ENCODE measurements around the gene RHBG. TPM values are rescaled to one million over a fixed set of nuclear protein-coding genes. Genes with fewer than 3 reads are reported as not detected.

Gene RHBG
- total and polyA plus RNA-seq, 7 experiments from 2014 or later: not detected

GRCh38 chr1:156391366-156391677, 22.3 kb downstream of the RHBG start:
- no peaks in the 10 kb centered on the region for H3K9me3 Mint-ChIP-seq
- no peak overlapping the region for H3K4me3 ChIP-seq (ENCODE audit: low read length)
- no peak overlapping the region for H3K4me3 Mint-ChIP-seq
- no peak overlapping the region for H3K27ac ChIP-seq (ENCODE audit: low read depth, low read length)
- intact Hi-C loops (cut with micrococcal nuclease): no loop called here
- no peaks in the 10 kb centered on the region for H3K9me3 ChIP-seq (ENCODE audit: control insufficient read depth in 2 of 3, low read length in 3 of 3)
- peaks cover 0 to 3% of the 10 kb centered on the region in 2 donors for H3K27me3 ChIP-seq (ENCODE audit: control insufficient read depth in 2 of 2, insufficient read depth in 2 of 2, low read length in 2 of 2)
- peaks cover 0 to 2% (median 0%) of the 10 kb centered on the region in 7 donors for H3K4me1 Mint-ChIP-seq
- ATAC-seq (no peak), DNase-seq (no peak)
- ChIA-PET POLR2A (no interaction called here), CTCF (no interaction called here)
- H3K4me1 ChIP-seq (ENCODE audit: control insufficient read depth in 2 of 2, insufficient read depth in 2 of 2, low read length in 2 of 2): no peaks in the 10 kb centered on the region
- H3K36me3 ChIP-seq (ENCODE audit: control insufficient read depth in 2 of 3, insufficient read depth in 3 of 3, low read length in 3 of 3): no peaks in the 10 kb centered on the region
- H3K36me3 Mint-ChIP-seq: no peaks in the 10 kb centered on the region
- peaks cover 22 to 42% (median 27%) of the 10 kb centered on the region in 5 donors for H3K27me3 Mint-ChIP-seq
- no peak overlapping the region for H3K27ac Mint-ChIP-seq

GRCh38 chr1:156391701-156392100, 22.7 kb downstream of the RHBG start:
- Mint-ChIP-seq H3K4me1 (peaks cover 0 to 2% (median 0%) of the 10 kb centered on the region in 7 donors), H3K4me3 (no peak overlapping the region), H3K36me3 (no peaks in the 10 kb centered on the region), H3K27ac (no peak overlapping the region), H3K27me3 (peaks cover 22 to 39% (median 27%) of the 10 kb centered on the region in 5 donors), H3K9me3 (no peaks in the 10 kb centered on the region)
- Histone ChIP-seq H3K36me3 (ENCODE audit: control insufficient read depth in 2 of 3, insufficient read depth in 3 of 3, low read length in 3 of 3) (no peaks in the 10 kb centered on the region), H3K4me1 (ENCODE audit: control insufficient read depth in 2 of 2, insufficient read depth in 2 of 2, low read length in 2 of 2) (no peaks in the 10 kb centered on the region), H3K9me3 (ENCODE audit: control insufficient read depth in 2 of 3, low read length in 3 of 3) (no peaks in the 10 kb centered on the region), H3K4me3 (ENCODE audit: low read length) (no peak overlapping the region), H3K27me3 (ENCODE audit: control insufficient read depth in 2 of 2, insufficient read depth in 2 of 2, low read length in 2 of 2) (peaks cover 0 to 3% of the 10 kb centered on the region in 2 donors), H3K27ac (ENCODE audit: low read depth, low read length) (no peak overlapping the region)
- CTCF ChIA-PET: no interaction called here
- POLR2A ChIA-PET: no interaction called here
- intact Hi-C loops (cut with micrococcal nuclease): no loop called here
- no peak for DNase-seq
- no peak for ATAC-seq

GRCh38 chr1:156392452-156392853, 23.4 kb downstream of the RHBG start:
- H3K9me3 ChIP-seq (ENCODE audit: control insufficient read depth in 2 of 3, low read length in 3 of 3): no peaks in the 10 kb centered on the region
- ATAC-seq: no peak

GRCh38 chr1:156393095-156393494, 24.1 kb downstream of the RHBG start:
- no peaks in the 10 kb centered on the region for H3K27me3 ChIP-seq (ENCODE audit: control insufficient read depth in 2 of 2, insufficient read depth in 2 of 2, low read length in 2 of 2)
- Mint-ChIP-seq H3K9me3 (no peaks in the 10 kb centered on the region), H3K27me3 (peaks cover 12 to 31% (median 19%) of the 10 kb centered on the region in 5 donors), H3K4me1 (peaks cover 0 to 2% (median 0%) of the 10 kb centered on the region in 7 donors), H3K27ac (peak overlapping the region in 1 of 9 donors; percentile 72), H3K4me3 (no peak overlapping the region), H3K36me3 (no peaks in the 10 kb centered on the region)
- H3K36me3 ChIP-seq (ENCODE audit: control insufficient read depth in 2 of 3, insufficient read depth in 3 of 3, low read length in 3 of 3): no peaks in the 10 kb centered on the region
- POLR2A ChIA-PET: no interaction called here
- CTCF ChIA-PET: interaction anchor here (0.9 to 1.0 kb wide), 2 partner anchors 49 to 53 kb away, joined by 3 to 4 read pairs; no protein-coding TSS in a partner anchor
- DNase-seq: no peak
- intact Hi-C loops (cut with micrococcal nuclease): no loop called here
- no peaks in the 10 kb centered on the region for H3K4me1 ChIP-seq (ENCODE audit: control insufficient read depth in 2 of 2, insufficient read depth in 2 of 2, low read length in 2 of 2)
- H3K4me3 ChIP-seq (ENCODE audit: low read length): no peak overlapping the region
- no peak for ATAC-seq
- H3K27ac ChIP-seq (ENCODE audit: low read depth, low read length): no peak overlapping the region
- H3K9me3 ChIP-seq (ENCODE audit: control insufficient read depth in 2 of 3, low read length in 3 of 3): no peaks in the 10 kb centered on the region

More at GRCh38 chr1:156392452-156392853, 23.4 kb downstream of the RHBG start:
- Histone ChIP-seq H3K27me3 (ENCODE audit: control insufficient read depth in 2 of 2, insufficient read depth in 2 of 2, low read length in 2 of 2) (peaks cover 0 to 3% of the 10 kb centered on the region in 2 donors), H3K27ac (ENCODE audit: low read depth, low read length) (no peak overlapping the region), H3K4me3 (ENCODE audit: low read length) (no peak overlapping the region), H3K4me1 (ENCODE audit: control insufficient read depth in 2 of 2, insufficient read depth in 2 of 2, low read length in 2 of 2) (no peaks in the 10 kb centered on the region), H3K36me3 (ENCODE audit: control insufficient read depth in 2 of 3, insufficient read depth in 3 of 3, low read length in 3 of 3) (no peaks in the 10 kb centered on the region)
- ChIA-PET CTCF (no interaction called here), POLR2A (interaction anchor here (0.6 kb wide), 1 partner anchor 62 kb away, joined by 3 read pairs; no protein-coding TSS in a partner anchor)
- Mint-ChIP-seq H3K27me3 (peaks cover 17 to 31% (median 23%) of the 10 kb centered on the region in 5 donors), H3K9me3 (no peaks in the 10 kb centered on the region), H3K4me1 (peaks cover 0 to 2% (median 0%) of the 10 kb centered on the region in 7 donors), H3K4me3 (no peak overlapping the region), H3K27ac (no peak overlapping the region), H3K36me3 (no peaks in the 10 kb centered on the region)
- DNase-seq: no peak
- intact Hi-C loops (cut with micrococcal nuclease): no loop called here

- H3K36me3 ChIP-seq (ENCODE audit: control insufficient read depth in 2 of 3, insufficient read depth in 3 of 3, low read length in 3 of 3): no peaks in the 10 kb centered on the region
- Mint-ChIP-seq H3K27me3 (peaks cover 8 to 26% (median 18%) of the 10 kb centered on the region in 5 donors), H3K9me3 (no peaks in the 10 kb centered on the region), H3K4me1 (peaks cover 0 to 4% (median 0%) of the 10 kb centered on the region in 7 donors), H3K4me3 (no peak overlapping the region), H3K36me3 (no peaks in the 10 kb centered on the region), H3K27ac (no peak overlapping the region)
- no peaks in the 10 kb centered on the region for H3K9me3 ChIP-seq (ENCODE audit: control insufficient read depth in 2 of 3, low read length in 3 of 3)
- H3K27me3 ChIP-seq (ENCODE audit: control insufficient read depth in 2 of 2, insufficient read depth in 2 of 2, low read length in 2 of 2): no peaks in the 10 kb centered on the region
- CTCF ChIA-PET: interaction anchor here (1.0 kb wide), 1 partner anchor 52 kb away, joined by 3 read pairs; no protein-coding TSS in a partner anchor
- intact Hi-C loops (cut with micrococcal nuclease): no loop called here
- POLR2A ChIA-PET: no interaction called here
- H3K27ac ChIP-seq (ENCODE audit: low read depth, low read length): no peak overlapping the region
- no peak overlapping the region for H3K4me3 ChIP-seq (ENCODE audit: low read length)
- DNase-seq (no peak), ATAC-seq (no peak)
- no peaks in the 10 kb centered on the region for H3K4me1 ChIP-seq (ENCODE audit: control insufficient read depth in 2 of 2, insufficient read depth in 2 of 2, low read length in 2 of 2)
These were observed 25.1 kb downstream of the RHBG start for GRCh38 chr1:156394082-156394481.

- no peak overlapping the region for H3K27ac ChIP-seq (ENCODE audit: low read depth, low read length)
- intact Hi-C loops (cut with micrococcal nuclease): no loop called here
- DNase-seq (no peak), ATAC-seq (no peak)
- H3K27me3 ChIP-seq (ENCODE audit: control insufficient read depth in 2 of 2, insufficient read depth in 2 of 2, low read length in 2 of 2): no peaks in the 10 kb centered on the region
- H3K4me3 ChIP-seq (ENCODE audit: low read length): no peak overlapping the region
- no peaks in the 10 kb centered on the region for H3K36me3 ChIP-seq (ENCODE audit: control insufficient read depth in 2 of 3, insufficient read depth in 3 of 3, low read length in 3 of 3)
- Mint-ChIP-seq H3K4me1 (peaks cover 0 to 4% (median 0%) of the 10 kb centered on the region in 7 donors), H3K27me3 (peaks cover 7 to 26% (median 12%) of the 10 kb centered on the region in 5 donors), H3K9me3 (no peaks in the 10 kb centered on the region), H3K27ac (no peak overlapping the region), H3K36me3 (no peaks in the 10 kb centered on the region), H3K4me3 (no peak overlapping the region)
- no peaks in the 10 kb centered on the region for H3K4me1 ChIP-seq (ENCODE audit: control insufficient read depth in 2 of 2, insufficient read depth in 2 of 2, low read length in 2 of 2)
- CTCF ChIA-PET: interaction anchor here (0.7 kb wide), 1 partner anchor 59 kb away, joined by 5 read pairs; no protein-coding TSS in a partner anchor
- POLR2A ChIA-PET: no interaction called here
- no peaks in the 10 kb centered on the region for H3K9me3 ChIP-seq (ENCODE audit: control insufficient read depth in 2 of 3, low read length in 3 of 3)
These were observed 25.9 kb downstream of the RHBG start for GRCh38 chr1:156394835-156395461.

All from naive thymus-derived CD4-positive, alpha-beta T cell (primary cell).